OCI-LY1 (cell line): ENCODE data around the gene TPM2.

Experiments used
- EZH2 ChIP-seq: fragments of 200-600 bp; sonication (generic), shearing (Covaris generic); IDR thresholded peaks from 2 replicates; pipeline ENCODE4 v1.8.0; 2017; ENCODE audit warnings: borderline replicate concordance, mixed run types, mild to moderate bottlenecking, antibody characterized with exemption, low read length, moderate library complexity, mixed read lengths
- TF ChIP-seq, protein P1 (sequence below): fragments of 200-600 bp; sonication (generic), shearing (Covaris generic); IDR thresholded peaks from 2 replicates; pipeline ENCODE4 v1.5.1; 2017; ENCODE audit warnings: mild to moderate bottlenecking, antibody characterized with exemption, low read length, moderate library complexity, mixed read lengths

DNA sequence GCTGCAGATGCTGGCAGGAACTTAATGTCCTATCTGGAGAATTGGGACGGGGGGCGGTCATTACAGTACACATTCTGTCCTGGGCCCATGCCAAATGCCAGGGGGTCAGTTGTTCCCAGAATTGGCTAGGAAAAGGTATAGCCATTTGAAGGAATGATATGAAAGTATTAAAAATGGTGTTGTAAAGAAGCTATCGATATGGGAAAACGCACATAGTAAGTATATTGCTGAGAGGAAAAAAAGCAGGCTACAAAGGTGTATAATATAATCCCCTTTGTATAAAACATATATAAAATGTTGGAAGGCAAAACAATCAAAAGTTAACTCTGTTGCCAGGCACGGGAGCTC is 24.3 kb downstream of the TPM2 start:
- TF ChIP-seq, protein P1, sequence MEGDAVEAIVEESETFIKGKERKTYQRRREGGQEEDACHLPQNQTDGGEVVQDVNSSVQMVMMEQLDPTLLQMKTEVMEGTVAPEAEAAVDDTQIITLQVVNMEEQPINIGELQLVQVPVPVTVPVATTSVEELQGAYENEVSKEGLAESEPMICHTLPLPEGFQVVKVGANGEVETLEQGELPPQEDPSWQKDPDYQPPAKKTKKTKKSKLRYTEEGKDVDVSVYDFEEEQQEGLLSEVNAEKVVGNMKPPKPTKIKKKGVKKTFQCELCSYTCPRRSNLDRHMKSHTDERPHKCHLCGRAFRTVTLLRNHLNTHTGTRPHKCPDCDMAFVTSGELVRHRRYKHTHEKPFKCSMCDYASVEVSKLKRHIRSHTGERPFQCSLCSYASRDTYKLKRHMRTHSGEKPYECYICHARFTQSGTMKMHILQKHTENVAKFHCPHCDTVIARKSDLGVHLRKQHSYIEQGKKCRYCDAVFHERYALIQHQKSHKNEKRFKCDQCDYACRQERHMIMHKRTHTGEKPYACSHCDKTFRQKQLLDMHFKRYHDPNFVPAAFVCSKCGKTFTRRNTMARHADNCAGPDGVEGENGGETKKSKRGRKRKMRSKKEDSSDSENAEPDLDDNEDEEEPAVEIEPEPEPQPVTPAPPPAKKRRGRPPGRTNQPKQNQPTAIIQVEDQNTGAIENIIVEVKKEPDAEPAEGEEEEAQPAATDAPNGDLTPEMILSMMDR, result 0 out of 2 replicates have a peak, but pooled peaks have one; percentile 5
- TF ChIP-seq EZH2, result no peak
